ENCODE results near the gene FZD1.

DNA sequence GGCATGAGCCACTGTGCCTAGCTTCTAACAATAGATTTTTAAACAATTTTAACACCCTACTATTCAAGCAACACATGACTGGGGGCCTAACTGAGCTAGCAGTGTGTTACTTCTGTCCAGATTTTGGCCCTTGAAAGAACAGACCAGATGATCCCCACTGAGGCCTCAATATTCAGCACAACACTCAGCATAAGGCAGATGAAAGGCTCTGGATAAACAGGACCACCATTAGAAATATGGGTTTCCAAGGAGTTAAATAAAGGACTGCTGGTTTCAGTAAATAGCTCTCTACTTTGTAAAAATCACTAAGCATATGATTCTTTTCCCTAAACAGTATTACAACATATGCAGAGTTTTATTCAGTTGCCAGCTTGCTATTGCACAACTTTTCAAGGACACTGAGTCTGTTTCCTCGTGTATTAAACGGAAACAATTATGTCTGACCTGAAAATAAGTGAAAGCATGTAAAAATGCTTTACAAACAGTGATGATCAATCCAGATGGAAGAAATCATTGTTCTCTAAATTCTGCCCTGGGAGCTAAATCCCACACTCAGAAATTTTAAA, 23.8 kb upstream of the FZD1 start:
- no peak for TF ChIP-seq GATA2 (IDR thresholded peaks at IDR 0.05; ENCODE audit: low read depth, low read length)
- no peak for TF ChIP-seq GATA3 (IDR thresholded peaks at IDR 0.05; ENCODE audit: low read depth, low read length)
